ENCODE results near the gene GORASP1.
A peak's percentile ranks its signal among the peaks of the same experiment; 100 is the strongest.

Gene GORASP1

DNA sequence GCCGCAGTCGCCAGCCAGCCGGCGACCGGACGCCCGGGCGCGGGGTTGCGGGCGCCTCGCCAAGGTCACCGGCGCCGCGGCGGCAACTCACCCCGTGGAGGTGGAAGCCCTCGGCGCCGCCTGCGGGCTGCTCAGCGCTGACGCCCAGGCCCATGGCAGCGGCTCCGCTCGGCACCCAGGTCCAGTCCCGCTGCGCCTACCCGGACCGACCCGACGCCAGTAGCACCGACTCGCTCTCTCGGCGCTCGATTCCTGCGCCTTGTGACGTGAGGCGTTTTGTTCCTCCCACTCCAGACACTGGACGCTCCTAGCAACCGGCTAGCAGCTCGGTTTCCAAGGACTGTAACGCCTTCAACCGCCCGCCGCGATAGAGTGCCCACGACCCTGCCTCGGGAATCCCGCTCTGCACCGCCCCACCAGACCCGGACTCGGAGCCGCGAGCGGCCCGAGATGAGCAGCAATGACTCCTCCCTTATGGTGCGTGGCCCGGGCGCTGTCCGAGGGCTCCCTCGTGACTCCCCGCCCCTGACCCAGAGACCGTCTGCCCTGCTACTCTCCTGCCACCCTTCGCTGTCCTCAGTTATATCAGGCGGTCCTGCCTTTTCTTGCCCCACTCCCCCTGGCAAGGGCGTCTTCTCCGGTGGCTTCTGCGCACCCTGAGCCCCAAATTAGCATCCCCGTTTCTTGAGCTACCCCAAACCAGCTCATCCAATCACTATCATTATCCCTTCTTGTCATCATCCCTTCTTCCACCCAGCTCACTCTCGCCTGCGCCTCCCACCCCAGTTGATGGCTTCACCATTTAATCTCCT lies at the start of gene GORASP1, which contains the start of gene TTC21A:
TSS of gene GORASP1 (minus strand) at position 240 of the 812 bp plus-strand sequence. CDS start at position 154, 86 bp downstream.
TSS of gene TTC21A (plus strand) at position 293 of the 812 bp plus-strand sequence. CDS start at position 451, 158 bp downstream.
- DNase-seq: peak; percentile 88

DNA sequence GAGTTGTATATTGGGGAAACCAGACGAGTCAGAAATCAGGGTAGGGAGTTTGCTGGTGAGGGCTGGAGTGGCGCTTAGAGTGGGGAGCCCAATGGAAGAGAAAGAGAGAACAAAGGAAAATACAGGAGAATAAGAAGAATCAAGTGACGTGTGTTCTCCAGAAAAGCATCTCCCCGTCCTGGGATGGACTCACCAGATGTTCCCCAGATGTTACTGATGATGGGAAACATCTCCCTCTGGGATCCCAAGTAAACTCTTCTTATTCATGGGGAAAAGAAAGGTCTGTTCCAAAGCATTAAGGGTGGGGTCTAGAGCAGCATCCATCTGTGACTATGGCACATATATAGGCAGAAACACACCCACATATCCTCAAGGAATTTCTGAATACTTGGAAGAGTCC lies 49.0 kb upstream of the GORASP1 start:
- no peak for DNase-seq

DNA sequence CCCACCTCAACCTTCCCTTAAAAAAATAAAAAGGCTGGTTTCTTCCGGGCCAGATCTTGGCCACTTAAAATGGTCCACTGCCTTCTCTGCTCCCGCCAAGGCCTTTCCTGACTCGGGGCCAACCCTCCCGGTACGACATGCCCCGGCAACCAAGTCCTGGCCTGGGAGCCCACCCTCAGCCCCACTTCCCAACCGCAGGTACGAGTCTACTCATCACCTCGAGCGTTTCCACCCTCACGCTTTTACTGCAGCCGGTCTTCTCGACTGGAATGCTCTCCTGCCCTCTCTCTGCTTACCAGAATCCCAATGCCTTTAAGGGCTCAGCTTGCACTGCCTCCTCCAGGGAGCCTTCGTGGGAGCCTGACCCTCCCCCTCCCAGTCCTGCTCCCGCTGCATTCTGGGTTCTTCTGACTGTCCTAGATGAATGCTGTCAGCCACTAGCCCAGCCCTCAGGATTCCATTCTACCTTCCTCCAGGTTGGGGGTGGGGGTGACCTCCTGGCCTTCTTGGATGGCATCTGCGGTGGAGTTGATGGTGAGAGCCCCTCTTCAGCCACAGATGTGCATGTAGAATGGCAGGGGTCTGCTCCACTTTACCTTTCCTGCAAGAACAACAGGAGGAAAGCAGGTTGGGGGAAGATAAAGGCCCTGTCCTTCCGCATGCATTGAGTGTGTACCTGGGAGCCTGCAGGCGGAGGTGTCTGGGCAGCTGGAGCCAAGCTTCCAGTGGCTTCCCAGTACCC lies 47.0 kb upstream of the GORASP1 start:
- no peak for DNase-seq

DNA sequence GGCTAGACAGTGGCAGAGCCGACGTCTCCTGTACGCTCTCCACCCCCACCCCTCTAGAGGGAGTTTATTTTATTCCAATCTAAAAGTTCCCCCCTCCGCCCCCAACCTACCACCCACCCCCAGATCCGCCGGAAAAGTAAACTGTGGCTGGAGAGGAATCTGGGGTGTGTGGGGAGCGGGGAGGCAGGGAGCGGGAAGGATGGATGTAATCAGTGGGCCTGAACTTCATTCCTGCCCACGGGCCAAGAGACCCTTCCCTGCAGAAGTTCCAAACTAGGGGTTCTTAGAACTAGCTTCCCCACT lies 46.5 kb upstream of the GORASP1 start:
- DNase-seq: no peak

DNA sequence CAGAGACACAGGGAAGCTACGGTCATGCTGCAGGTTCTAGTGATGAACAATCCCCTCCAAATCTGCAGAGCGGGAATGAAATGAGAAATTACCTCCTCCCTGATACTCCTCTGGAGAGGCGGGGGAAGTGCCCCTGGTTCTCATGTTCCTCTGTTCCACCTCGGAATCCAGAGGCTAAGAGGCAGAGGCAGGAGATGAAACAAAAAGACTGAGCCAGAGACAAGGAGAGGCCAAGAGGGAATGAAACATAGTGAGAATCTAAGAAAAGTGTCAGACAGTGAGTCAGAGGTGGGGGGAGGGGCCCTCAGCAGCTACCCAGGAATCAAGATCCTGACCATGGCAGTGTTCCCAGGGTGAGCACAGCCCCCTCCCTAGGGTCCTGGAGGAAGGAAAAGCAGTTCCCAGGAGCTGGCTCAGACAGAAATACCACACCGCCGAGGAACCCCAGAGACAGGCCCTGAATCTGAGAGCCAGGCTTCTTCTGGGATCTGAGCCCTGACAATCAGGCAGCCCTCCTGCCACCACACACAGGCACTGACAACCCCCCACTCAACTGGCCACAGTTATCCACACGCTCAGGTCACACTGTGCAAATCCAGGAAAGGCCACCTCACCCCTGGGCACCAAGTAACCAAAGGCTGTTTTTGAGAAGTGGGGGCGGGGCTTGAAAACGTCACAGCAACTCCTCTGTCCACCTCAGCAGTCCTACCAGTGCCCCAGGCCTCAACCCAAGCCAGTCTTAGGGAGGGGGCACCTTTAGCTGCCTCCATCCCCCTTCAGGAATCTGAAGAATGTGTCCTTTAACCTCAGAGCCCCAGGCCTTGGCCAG lies 43.6 kb upstream of the GORASP1 start:
- peak; percentile 22 for DNase-seq

DNA sequence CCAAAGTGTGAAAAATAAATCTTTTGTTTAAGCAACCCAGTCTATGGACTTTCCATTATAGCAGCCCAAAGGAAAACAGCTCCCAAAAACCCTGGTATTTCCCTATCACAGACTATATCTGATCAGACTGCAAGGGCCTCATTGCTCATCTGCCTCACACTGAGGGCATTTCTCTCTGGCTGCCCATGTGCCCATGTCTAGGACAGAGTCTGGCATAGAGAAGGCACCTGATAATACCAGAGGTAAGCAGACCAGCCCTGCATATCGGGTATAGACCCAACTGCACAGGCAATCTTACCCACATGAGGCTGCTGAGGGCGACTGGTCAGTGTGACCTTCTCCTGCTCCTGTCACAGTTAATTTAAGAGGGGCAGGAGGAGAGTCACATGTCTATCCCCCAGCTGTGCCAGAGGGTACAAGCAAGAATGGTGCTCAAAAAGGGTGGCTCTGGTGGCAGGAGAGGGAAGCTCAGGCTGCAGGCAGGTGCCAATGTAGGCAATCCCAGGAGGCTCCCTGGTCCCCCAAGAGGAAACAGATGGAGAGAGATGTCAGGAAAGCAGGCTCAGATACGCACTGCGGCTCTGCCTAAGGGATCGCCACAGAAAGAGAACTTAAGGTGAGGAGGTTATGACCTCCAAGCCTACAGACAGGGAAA lies 42.8 kb upstream of the GORASP1 start:
- DNase-seq: no peak

DNA sequence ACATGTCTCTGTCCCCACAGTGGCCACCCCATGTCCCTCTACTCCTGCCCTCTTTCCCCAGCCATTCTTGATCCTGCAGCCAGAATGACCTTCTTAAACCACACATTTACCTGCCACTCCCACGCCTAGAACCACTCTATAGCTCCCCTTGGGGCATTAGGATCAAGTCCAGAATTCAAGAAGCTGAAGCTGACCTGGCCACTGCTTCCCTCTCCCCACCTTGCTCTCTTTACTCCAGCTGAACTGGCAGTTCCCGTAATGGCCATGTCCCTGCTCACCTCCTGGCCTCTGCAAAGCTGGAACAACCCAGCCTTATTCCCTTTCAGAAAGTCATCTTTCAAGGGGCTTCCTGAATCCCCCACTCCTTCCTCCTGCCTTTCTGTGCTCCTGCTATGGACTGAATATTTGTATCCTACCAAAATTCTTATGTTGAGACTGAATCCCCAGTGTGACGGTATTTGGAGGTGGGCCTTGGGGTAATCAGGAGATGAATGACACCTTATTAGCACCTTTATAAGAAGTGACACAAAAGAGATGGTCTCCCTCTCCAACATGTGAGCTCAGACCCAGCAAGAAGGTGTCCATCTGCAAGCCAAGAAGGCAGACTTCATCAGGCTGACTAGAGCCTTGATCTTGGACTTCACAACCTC lies 42.2 kb upstream of the GORASP1 start:
- DNase-seq: no peak

DNA sequence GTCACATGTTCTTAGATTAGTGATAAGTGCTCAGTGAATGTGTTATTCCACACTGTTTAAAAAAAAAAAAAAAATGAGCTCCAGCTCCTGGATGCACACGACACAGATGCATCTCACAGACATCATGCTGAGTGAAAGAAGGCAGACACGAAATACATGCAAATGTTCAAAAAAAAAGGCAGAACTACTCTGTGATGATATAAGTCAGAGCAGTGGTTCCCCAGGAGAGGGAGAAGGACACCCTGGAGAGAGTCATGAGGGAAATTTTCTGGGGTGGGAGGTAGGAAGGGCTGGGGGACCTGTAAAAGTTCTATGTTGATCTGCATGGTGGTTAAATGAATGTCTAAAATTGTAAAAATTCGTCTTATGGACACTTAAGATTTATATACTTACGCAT lies 41.6 kb upstream of the GORASP1 start:
- no peak for DNase-seq

DNA sequence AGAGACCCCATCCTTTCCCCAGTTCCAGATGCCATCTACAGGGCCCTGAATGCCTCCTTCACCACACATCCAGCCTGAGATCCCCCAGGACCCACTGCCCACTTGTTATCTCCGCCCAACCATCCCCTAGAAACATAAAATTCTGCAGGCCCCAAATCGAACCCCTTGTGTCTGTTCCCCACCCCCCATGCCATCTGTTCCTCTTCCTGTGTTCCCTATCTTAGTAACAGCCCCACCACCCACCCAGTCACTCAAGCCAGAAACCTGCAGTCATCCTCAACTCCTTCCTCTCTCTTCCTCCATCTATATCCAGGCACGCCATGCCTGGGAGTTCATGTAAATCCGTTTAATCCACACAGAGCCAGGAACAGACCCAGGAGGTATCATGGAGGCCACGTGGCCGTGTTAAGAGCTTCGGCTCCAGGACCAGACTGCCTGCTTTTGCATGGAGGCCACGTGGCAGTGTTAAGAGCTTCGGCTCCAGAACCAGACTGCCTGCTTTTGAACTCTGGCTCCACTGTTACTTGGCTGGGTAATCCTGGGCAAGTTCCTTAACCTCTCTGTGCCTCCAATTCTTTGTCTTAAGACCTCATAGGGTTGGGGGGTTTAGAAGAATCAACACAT lies 41.1 kb upstream of the GORASP1 start:
- DNase-seq: peak; percentile 45

DNA sequence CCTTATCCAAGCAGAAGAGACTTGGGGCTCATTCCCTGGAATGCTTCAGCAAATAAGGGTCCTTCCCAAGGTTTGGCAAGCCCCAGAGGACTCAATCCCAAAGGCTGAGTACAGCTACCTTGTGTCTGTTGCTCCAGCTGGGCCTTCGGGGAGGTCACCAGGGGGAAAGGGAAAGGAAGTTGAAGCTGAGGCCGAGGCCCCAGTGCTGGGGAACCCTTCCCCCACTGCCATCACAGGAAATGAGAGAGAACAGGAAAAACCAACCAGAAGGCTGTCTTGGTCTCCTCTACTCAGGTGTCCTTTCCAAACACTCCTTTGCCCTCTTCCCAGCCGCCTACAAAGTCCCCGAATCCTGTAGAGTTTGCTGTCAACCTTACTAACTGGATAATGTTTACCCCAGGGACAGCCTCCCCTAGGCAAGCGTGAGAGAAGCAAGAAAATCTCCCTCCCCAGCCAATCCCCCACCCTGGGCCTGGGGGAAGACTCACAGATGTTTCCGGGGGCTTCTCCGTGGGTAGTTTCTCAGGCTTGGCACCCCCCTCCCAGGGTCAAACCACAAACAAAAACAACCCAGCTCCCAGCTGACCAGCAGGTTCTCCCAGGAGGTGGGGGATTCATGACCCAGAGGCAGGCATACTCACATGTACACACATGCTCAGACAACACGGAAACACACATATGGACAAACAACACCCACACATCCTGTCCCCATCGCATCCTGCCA lies 40.4 kb upstream of the GORASP1 start:
- peak; percentile 35 for DNase-seq

DNA sequence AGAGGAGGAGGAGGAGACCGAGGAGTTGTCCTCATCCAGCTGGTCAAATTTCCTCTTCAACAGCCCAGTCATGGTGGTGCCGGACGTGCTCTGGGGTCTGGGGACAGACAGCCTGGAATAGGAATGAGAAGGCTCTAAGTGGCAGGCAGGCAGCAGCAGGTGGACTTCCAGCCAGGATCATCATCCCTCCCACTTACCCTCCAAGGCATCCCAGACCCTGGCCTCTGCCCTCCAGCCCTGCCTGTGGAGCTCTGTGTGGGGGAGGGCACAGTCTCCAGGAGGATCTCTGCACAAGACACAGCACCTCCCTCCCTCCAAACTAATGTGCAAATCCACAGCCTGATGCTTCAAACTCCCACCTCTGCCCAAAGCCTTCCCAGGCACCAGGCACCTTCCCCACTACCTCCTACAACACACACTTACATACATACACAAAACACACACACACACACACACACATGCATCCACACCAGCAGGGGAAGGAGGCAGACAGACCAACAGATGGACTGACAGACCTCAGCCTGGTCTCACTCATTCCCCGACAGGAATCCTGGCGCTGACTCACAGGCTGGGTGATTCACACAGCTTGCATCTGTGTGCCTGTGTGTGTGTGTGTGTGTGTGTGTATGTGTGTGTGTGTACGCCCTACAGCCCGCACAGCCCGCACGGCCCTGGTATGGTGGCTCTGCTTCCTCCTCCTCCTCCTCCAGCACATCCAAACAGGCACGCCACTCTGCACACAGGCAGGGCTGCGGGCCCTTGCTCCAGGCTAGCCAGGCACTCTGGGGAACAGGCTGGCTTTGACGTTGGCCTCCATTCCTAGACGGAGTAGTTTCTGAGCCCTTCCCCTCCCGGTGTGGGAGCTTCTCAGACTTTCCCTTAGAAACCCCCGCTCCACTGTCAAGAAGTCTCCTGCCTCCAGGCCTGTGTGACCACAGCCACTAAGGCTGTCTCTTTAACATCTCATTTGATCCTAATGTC lies 39.5 kb upstream of the GORASP1 start:
- peak; percentile 77 for DNase-seq

DNA sequence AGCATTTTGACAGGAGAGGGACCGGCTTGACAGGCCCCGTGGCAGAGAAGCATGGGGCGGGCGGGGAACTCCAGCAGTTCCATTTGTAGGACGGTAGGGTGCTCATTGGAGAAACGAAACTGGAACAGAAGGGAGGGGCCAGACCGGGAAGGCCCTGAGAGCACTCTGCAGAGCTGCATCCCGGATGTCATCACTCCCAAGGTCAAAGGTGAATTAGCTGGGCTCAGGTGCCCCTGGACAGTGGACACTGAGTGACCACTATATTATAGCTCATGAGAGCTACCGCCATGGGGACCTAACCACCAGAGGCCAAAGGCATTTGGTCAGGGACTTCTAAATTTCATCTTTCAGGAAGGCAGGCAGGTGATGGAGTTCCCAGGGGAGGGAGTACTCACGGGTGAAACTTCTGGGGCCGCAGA lies 38.7 kb upstream of the GORASP1 start:
- no peak for DNase-seq

DNA sequence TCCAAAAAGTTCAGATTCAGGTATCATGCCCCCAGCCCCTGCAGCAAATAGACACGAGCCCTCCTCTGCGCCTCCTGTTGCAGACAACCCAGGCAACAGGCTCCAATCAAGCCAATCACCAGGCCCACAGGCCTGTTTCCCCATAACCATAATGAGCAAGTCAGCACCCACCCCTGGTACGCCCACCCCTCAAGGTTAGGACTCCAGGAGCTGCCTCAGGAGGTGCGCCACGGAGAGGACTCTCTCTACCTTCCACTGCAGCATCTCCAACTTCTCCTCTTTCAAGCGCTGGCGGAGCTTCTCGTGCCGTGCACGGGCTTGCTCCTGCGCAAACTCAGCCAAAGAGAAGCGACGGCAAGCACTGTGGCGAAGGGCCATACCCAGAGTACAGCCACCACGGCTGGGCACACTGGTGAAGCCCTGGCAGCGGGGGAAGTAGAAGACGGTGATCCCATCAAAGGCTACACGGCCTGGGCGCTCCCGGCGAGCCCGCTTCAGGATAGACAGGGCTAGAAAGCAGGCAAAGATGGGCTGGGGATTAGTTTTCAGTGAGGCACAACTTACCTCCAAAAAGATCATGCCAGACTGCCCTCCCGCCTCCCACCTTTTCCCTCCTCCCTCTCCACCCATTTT lies 37.4 kb upstream of the GORASP1 start:
- no peak for DNase-seq

DNA sequence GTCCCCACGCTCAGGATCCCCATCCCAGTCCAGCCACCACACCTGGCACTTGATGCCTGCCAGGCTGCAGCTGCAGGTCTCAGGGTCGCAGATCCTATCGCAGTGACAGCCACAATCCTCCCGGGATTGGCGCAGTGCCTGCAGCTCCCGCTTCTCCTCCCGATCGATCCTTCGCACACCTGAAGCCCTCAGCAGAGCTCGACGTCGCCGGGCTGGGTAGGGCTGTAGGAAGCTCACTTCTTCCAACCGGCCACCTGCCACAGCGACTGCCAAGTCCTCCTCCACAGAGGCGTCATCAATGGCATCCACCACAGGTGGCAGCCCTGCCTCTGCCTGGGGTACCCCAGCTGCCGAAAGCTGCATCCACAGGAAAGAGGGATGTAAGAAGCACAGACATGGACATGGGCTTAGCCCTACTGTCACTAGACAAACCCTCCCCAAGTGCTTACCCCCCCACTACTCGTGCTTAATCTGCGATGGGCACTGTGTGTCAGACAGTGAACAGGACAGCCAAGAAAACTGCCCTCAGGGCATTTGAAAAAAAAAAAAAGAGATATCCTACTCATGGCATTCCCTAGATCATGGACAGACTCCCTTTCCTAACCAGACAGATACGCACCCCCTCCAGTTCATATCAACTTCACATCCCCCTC lies 36.8 kb upstream of the GORASP1 start:
- DNase-seq: no peak

DNA sequence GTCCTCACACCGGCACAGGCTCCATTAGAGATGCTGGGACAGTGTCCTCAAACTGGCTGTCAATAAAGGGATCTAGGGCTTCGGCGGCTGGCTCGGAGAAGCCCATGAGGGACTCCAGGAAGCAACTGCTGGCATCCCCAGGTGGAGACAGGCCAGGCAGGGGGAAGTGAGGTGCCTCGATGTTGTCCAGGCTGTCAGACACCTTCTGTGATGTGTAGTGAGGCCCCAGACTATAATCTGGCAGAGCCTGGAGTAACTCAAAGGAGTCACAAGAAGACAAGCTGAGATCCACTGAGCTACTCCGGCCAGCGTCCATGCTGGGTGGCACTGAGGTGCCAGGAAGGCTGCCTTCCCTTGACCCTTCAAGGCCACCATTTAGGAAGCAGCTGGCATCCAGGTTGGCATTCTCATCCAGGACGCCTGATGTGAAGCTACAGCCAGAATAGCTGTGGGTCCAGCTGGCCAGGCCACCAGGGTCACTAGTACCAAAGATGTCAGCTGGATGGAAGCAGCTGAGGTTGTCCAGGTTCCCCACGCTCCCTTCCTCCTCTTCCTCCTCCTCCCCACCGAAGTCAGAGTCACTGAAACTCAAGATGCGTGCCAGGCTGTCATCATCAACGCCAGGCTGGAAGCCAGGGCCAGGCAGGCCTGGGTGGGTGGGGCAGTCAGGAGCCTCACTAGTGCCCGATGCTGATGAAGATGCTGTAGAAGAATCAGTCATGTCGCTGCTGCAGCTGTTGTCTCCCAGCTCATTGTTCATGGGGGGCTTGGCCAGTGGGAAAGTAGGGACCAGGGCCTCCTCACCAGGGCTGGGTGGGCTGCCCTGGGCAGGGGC lies 35.8 kb upstream of the GORASP1 start:
- DNase-seq: no peak

DNA sequence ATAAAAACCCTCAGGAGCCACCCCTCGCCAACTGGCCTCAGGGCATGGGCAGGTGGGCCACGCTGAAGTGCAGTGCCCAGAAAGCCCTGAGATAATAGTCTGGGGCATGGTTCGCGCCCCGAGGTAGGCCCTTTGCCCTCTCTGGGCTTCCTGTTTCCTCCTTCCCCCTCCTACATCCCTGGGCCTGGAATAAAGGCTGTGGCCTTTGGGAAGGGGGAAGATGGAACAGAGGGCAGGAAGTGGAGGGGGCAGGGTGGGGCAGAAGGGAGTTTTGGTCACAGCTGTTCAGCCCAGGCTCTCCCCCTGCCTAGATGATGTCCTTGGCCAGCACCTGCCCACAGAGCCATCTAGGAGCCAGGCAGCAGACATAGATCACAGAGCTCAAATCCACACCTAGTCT lies 34.6 kb upstream of the GORASP1 start:
- DNase-seq: no peak

DNA sequence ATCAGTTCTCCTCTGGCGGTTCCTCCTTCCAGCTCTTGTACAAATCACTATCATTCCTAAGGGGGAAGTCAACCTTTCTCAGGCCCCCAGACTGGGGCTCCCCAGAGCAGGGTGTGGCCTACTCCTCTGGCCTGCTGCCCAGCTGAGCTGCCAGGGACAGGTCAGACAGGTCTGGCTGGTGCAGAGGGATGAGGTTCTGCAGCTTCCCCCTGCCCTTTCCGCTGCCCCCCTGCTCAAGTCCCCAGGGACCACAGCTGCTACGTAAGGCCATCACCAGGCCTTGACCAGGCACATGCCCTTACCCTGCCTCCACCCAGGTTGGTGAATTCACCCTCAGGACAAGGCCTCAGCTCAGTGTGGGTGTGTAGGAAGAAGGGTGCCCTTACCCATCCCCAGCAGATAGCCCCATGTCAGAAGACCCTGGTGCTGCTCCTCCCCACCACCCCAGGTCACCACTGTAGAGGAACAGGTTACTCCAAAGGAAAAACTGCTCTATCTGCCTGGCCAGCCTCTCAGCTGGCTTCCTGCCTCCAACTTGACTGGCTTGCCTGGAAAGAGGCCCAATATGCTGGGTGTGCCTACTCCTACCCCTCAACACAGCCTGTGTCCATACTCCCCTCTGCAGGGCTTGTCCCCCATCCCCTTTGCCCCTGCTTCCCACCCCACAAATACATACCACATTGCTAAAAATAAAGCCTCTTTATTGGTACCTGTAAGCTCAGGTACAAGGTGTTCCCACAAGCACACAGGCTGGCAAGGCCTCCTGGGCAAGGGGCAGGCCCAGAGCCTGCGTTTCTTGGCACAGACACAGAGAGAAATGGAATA lies 34.0 kb upstream of the GORASP1 start:
- peak; percentile 40 for DNase-seq
